Activated T-helper 1 cell treated with anti-CD3 and anti-CD28 coated beads, Interleukin-2, amount 50 U/mL, for 16 hours (primary cell): ENCODE data around the gene FAF1.

Source experiments
- DNase-seq, 2 donors: peaks; one replicate each; pipeline ENCODE4 v3.0.0-alpha.2; 2020; ENCODE audit warnings: low read depth in 1 of 2, low spot score in 1 of 2

FAF1 gene

GRCh38 chr1:50508040-50508586 is 452.0 kb downstream of the FAF1 start:
- no peak for DNase-seq

- DNase-seq = no peak
These were observed 454.6 kb downstream of the FAF1 start for GRCh38 chr1:50505427-50505826.

GRCh38 chr1:50503515-50503914 is 456.6 kb downstream of the FAF1 start:
- no peak for DNase-seq

- no peak for DNase-seq
These were observed 457.9 kb downstream of the FAF1 start for GRCh38 chr1:50502147-50502546.

GRCh38 chr1:50497007-50497406 is 463.1 kb downstream of the FAF1 start:
- no peak for DNase-seq

GRCh38 chr1:50493710-50494109 is 466.4 kb downstream of the FAF1 start:
- DNase-seq = no peak

GRCh38 chr1:50492142-50492541 is 467.9 kb downstream of the FAF1 start:
- no peak for DNase-seq

GRCh38 chr1:50491142-50491541 is 468.9 kb downstream of the FAF1 start:
- DNase-seq = no peak

GRCh38 chr1:50490640-50491039 is 469.4 kb downstream of the FAF1 start:
- DNase-seq = no peak

GRCh38 chr1:50488876-50489275 is 471.2 kb downstream of the FAF1 start:
- DNase-seq = no peak

GRCh38 chr1:50488356-50488755 is 471.7 kb downstream of the FAF1 start:
- no peak for DNase-seq

GRCh38 chr1:50487725-50488124 is 472.3 kb downstream of the FAF1 start:
- no peak for DNase-seq

- no peak for DNase-seq
These were observed 478.8 kb downstream of the FAF1 start for GRCh38 chr1:50481142-50481736.

GRCh38 chr1:50476800-50477199 is 483.3 kb downstream of the FAF1 start:
- DNase-seq = no peak

GRCh38 chr1:50474859-50475809 is 484.9 kb downstream of the FAF1 start:
- no peak for DNase-seq

- DNase-seq = no peak
These were observed 486.6 kb downstream of the FAF1 start for GRCh38 chr1:50473513-50473912.

- no peak for DNase-seq
These were observed 488.1 kb downstream of the FAF1 start for GRCh38 chr1:50471967-50472366.

- DNase-seq = no peak
These were observed 497.1 kb downstream of the FAF1 start for GRCh38 chr1:50462964-50463363.

GRCh38 chr1:50458507-50458906 is 501.6 kb downstream of the FAF1 start:
- no peak for DNase-seq

GRCh38 chr1:50454911-50455310 is 505.2 kb downstream of the FAF1 start:
- DNase-seq = no peak

- no peak for DNase-seq
These were observed 506.8 kb downstream of the FAF1 start for GRCh38 chr1:50453266-50453665.

- no peak for DNase-seq
These were observed 507.4 kb downstream of the FAF1 start for GRCh38 chr1:50452700-50453099.
